ENCODE data around the gene OR14K1. TPM values are rescaled to one million over a fixed set of nuclear protein-coding genes. Genes with fewer than 3 reads are reported as not detected.
"Not testable (repeated sequence)": the region's sequence is repeated elsewhere in the genome, so short reads cannot be mapped to it uniquely, and the experiment has no call there.

The OR14K1 gene
- total RNA-seq (2014; rRNA removed; shearing (Covaris generic)) = not detected in 2 replicates

- no peaks in the 10 kb centered on the region for H3K36me3 ChIP-seq
- H3K27me3 ChIP-seq = no peaks in the 10 kb centered on the region
- H3K27ac ChIP-seq = no peak within 1 kb of the TSS
- DNase-seq = no peak
- no peak within 1 kb of the TSS for H3K4me3 ChIP-seq
- no peaks in the 10 kb centered on the region for H3K9me3 ChIP-seq (replicated peaks)
- H3K4me1 ChIP-seq = peaks cover 14% of the 10 kb centered on the region
Measured at GRCh38 chr1:247738315-247738714, at the start of gene OR14K1. Gene OR14K1 (plus strand): TSS chr1:247738615. CDS start chr1:247738615, 0 bp downstream.

GRCh38 chr1:247701338-247701737, 37.1 kb upstream of the OR14K1 start:
- Histone ChIP-seq H3K27ac (no peak overlapping the region), H3K9me3 (replicated peaks) (no peaks in the 10 kb centered on the region), H3K4me1 (no peaks in the 10 kb centered on the region), H3K4me3 (no peak overlapping the region), H3K36me3 (no peaks in the 10 kb centered on the region), H3K27me3 (no peaks in the 10 kb centered on the region)
- DNase-seq = no peak

- not testable (repeated sequence) for H3K4me3 ChIP-seq; H3K4me1 ChIP-seq; DNase-seq; H3K36me3 ChIP-seq; H3K27ac ChIP-seq; H3K27me3 ChIP-seq; H3K9me3 ChIP-seq (replicated peaks)
Measured at GRCh38 chr1:247710681-247711080, 27.7 kb upstream of the OR14K1 start.

- no peaks in the 10 kb centered on the region for H3K27me3 ChIP-seq
- DNase-seq = no peak
- no peak overlapping the region for H3K27ac ChIP-seq
- no peaks in the 10 kb centered on the region for H3K9me3 ChIP-seq (replicated peaks)
- H3K4me1 ChIP-seq = no peaks in the 10 kb centered on the region
- no peaks in the 10 kb centered on the region for H3K36me3 ChIP-seq
- H3K4me3 ChIP-seq = no peak overlapping the region
Measured at GRCh38 chr1:247713753-247714152, 24.7 kb upstream of the OR14K1 start.

- no peaks in the 10 kb centered on the region for H3K27me3 ChIP-seq
- H3K4me3 ChIP-seq = no peak within 1 kb of the TSS
- H3K36me3 ChIP-seq = no peaks in the 10 kb centered on the region
- no peaks in the 10 kb centered on the region for H3K4me1 ChIP-seq
- no peak within 1 kb of the TSS for H3K27ac ChIP-seq
- H3K9me3 ChIP-seq (replicated peaks) = no peaks in the 10 kb centered on the region
- DNase-seq = no peak
Measured at GRCh38 chr1:247716546-247716945, 21.9 kb upstream of the OR14K1 start, which contains the start of gene OR6F1. Gene OR6F1 (minus strand): TSS chr1:247716646. CDS start chr1:247712755, 3,891 bp downstream.

- Histone ChIP-seq H3K36me3 (no peaks in the 10 kb centered on the region), H3K9me3 (replicated peaks) (no peaks in the 10 kb centered on the region), H3K4me3 (no peak overlapping the region), H3K27me3 (no peaks in the 10 kb centered on the region), H3K27ac (no peak overlapping the region), H3K4me1 (no peaks in the 10 kb centered on the region)
- DNase-seq = no peak
Measured at GRCh38 chr1:247721222-247721621, 17.2 kb upstream of the OR14K1 start.

DNA sequence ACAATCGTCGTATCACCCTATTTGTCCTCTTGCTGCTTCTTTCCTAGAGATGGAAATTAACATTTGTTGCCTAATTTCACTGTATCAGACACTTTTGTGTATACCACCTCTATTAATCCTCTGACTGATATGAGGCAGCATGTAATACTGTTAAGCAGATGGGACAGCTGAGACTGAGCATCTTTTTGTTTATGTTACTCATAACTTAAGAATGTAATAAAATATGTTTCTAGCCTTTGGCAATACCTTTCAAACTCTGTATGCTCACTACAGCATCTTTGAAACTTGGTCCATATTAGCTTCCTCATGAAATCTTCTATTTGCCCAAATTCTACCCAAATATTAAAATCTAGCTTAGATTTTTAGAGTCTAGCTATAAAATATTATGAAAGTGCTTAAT, 2.3 kb downstream of the OR14K1 start:
- no peaks in the 10 kb centered on the region for H3K27me3 ChIP-seq
- no peaks in the 10 kb centered on the region for H3K36me3 ChIP-seq
- DNase-seq = peak in 1 of 2 experiments; percentile 23
- H3K27ac ChIP-seq = peak overlapping the region; percentile 38; the same call in 1 of the 2 replicates
- no peak overlapping the region for H3K4me3 ChIP-seq
- no peaks in the 10 kb centered on the region for H3K9me3 ChIP-seq (replicated peaks)
- peaks cover 17% of the 10 kb centered on the region for H3K4me1 ChIP-seq

GRCh38 chr1:247741756-247742155, 3.3 kb downstream of the OR14K1 start:
- DNase-seq = no peak
- H3K27ac ChIP-seq = peak overlapping the region; percentile 38; the same call in 1 of the 2 replicates
- H3K4me3 ChIP-seq = no peak overlapping the region
- no peaks in the 10 kb centered on the region for H3K36me3 ChIP-seq
- H3K9me3 ChIP-seq (replicated peaks) = no peaks in the 10 kb centered on the region
- H3K4me1 ChIP-seq = peaks cover 27% of the 10 kb centered on the region
- H3K27me3 ChIP-seq = no peaks in the 10 kb centered on the region

DNA sequence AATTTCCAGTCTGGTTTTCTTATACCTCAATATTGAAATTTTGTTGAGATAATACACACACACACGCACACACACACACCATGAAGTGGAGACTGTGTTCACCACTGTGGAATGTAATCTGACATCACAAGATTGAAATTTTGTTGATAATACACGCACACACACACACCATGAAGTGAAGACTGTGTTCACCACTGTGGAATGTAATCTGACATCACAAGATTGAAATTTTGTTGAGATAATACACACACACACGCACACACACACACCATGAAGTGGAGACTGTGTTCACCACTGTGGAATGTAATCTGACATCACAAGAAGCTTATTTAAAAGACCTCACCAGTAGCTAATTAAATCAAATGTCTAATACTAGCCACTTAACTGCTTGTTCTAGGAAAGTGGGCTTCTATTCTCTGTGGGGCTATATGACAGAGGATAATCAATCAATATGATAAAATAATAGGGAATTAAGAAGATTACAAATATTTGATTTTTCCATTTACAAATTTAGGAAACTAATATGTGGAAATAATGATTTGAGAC, 3.9 kb downstream of the OR14K1 start:
- H3K9me3 ChIP-seq (replicated peaks); H3K4me3 ChIP-seq; DNase-seq; H3K36me3 ChIP-seq; H3K27me3 ChIP-seq: not testable (repeated sequence)
- Histone ChIP-seq H3K4me1 (peaks cover 31% of the 10 kb centered on the region), H3K27ac (peak overlapping the region; percentile 51; the same call in 1 of the 2 replicates)

- Histone ChIP-seq H3K4me3 (peak overlapping the region; percentile 37), H3K36me3 (no peaks in the 10 kb centered on the region), H3K27ac (peak overlapping the region; percentile 95), H3K4me1 (peaks cover 25% of the 10 kb centered on the region), H3K9me3 (replicated peaks) (no peaks in the 10 kb centered on the region; the same call in 1 of the 2 replicates), H3K27me3 (no peaks in the 10 kb centered on the region)
- DNase-seq = peak; percentile 75 to 77
Measured at GRCh38 chr1:247746391-247746935, 8.0 kb downstream of the OR14K1 start.

DNA sequence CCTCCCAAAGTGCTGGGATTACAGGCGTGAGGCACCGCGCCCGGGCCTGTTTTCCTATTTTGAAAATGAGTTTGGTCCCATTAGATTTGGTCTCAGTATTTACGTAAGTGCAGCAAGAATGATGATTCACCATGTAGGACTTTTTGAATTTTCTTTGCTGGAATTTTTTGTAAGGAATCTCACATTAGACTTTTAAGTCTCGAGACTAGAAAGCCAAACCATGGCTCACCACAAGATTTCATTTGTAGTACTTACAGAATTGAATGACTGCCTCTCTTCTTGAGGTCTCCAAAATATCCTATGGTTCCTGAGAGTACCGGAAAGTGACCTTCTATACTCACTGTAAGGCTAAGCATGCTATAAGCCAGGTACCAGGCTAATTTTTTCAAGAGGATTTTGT, 9.2 kb downstream of the OR14K1 start:
- Histone ChIP-seq H3K27me3 (no peaks in the 10 kb centered on the region), H3K4me1 (peaks cover 18% of the 10 kb centered on the region), H3K9me3 (replicated peaks) (no peaks in the 10 kb centered on the region; the same call in 1 of the 2 replicates), H3K27ac (peak overlapping the region; percentile 95; the same call in 1 of the 2 replicates), H3K36me3 (no peaks in the 10 kb centered on the region), H3K4me3 (no peak overlapping the region)
- DNase-seq = no peak

DNA sequence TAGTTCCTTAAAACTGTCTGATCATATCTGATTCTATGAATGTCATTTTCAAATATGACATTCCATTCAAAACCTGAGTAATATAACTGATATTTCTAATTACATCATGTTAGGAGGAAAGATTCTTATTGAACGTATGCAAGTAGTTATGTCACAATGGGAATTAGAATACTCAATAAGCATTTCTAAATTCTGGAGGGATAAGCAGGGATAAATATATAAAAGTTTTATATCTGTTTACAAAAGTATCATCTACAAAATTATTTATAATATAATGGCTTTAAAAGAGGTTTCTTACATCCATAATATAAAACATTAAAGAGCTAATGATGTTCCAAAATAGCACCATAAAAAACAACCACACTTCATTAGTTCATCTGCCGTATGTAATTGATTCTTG, 9.6 kb downstream of the OR14K1 start, which contains the start of gene OR14A2:
OR14A2 (minus strand) TSS at position 101 of the 400 bp plus-strand sequence.
- DNase-seq = no peak
- peak within 1 kb of the TSS; percentile 95 for H3K27ac ChIP-seq
- H3K36me3 ChIP-seq = no peaks in the 10 kb centered on the region
- H3K4me3 ChIP-seq = no peak within 1 kb of the TSS
- no peaks in the 10 kb centered on the region for H3K27me3 ChIP-seq
- peaks cover 17% of the 10 kb centered on the region for H3K4me1 ChIP-seq
- no peaks in the 10 kb centered on the region; the same call in 1 of the 2 replicates for H3K9me3 ChIP-seq (replicated peaks)

- no peak overlapping the region for H3K27ac ChIP-seq
- no peaks in the 10 kb centered on the region; the same call in 1 of the 2 replicates for H3K9me3 ChIP-seq (replicated peaks)
- no peaks in the 10 kb centered on the region for H3K27me3 ChIP-seq
- H3K36me3 ChIP-seq = no peaks in the 10 kb centered on the region
- DNase-seq = no peak
- H3K4me3 ChIP-seq = no peak overlapping the region
- H3K4me1 ChIP-seq = peaks cover 17% of the 10 kb centered on the region
Measured at GRCh38 chr1:247749870-247750269, 11.5 kb downstream of the OR14K1 start.

GRCh38 chr1:247754311-247754710, 15.9 kb downstream of the OR14K1 start:
- not testable (repeated sequence) for H3K4me3 ChIP-seq; H3K36me3 ChIP-seq; H3K27me3 ChIP-seq; DNase-seq; H3K4me1 ChIP-seq; H3K27ac ChIP-seq; H3K9me3 ChIP-seq (replicated peaks)

GRCh38 chr1:247760456-247760855, 22.0 kb downstream of the OR14K1 start, which contains the start of gene OR1C1:
Gene OR1C1 (minus strand): TSS chr1:247760556. CDS start chr1:247758406, 2,150 bp downstream.
- Histone ChIP-seq H3K36me3 (no peaks in the 10 kb centered on the region), H3K4me1 (no peaks in the 10 kb centered on the region; the same call in 1 of the 2 replicates), H3K27ac (no peak within 1 kb of the TSS), H3K27me3 (no peaks in the 10 kb centered on the region), H3K9me3 (replicated peaks) (no peaks in the 10 kb centered on the region), H3K4me3 (no peak within 1 kb of the TSS)
- DNase-seq = no peak

All from SJCRH30 (cell line).